ENCODE results near the gene ASXL1.

Gene ASXL1

DNA sequence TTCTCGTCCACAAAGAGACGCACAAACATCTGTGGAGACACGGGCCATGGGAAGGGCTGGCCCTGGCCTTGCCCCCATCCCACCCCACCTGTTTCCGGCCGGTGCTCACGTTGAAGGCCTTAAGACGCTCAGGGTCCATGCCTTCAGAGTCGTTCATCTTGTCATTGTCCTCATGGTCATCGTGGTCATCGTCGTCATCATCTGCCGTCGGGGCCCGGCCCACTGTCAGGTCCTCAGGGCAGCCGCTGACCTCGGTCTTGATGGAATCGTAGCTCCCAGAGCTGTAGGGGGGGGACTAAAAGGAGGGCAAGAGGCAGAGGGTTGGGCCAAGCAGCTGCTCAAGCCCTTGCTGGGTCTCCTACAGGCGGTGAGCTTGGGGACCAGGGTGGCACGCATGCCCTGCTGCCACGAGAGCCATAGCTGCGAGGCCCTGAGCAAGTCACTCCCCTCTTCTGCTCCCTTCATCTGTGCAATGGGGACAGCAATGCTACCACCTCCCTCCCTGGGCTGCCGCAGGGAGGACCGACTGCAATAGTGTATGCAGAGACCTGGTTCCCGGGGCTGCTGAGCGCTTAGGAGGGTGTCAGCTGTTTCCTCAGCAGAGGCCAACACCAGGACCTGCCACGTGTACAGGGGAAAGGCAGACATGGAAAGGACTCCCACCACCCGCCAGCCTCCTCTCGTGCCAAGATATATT is 95.5 kb downstream of the ASXL1 start:
- no peak for DNase-seq (ENCODE audit: low read depth in 2 of 2)

DNA sequence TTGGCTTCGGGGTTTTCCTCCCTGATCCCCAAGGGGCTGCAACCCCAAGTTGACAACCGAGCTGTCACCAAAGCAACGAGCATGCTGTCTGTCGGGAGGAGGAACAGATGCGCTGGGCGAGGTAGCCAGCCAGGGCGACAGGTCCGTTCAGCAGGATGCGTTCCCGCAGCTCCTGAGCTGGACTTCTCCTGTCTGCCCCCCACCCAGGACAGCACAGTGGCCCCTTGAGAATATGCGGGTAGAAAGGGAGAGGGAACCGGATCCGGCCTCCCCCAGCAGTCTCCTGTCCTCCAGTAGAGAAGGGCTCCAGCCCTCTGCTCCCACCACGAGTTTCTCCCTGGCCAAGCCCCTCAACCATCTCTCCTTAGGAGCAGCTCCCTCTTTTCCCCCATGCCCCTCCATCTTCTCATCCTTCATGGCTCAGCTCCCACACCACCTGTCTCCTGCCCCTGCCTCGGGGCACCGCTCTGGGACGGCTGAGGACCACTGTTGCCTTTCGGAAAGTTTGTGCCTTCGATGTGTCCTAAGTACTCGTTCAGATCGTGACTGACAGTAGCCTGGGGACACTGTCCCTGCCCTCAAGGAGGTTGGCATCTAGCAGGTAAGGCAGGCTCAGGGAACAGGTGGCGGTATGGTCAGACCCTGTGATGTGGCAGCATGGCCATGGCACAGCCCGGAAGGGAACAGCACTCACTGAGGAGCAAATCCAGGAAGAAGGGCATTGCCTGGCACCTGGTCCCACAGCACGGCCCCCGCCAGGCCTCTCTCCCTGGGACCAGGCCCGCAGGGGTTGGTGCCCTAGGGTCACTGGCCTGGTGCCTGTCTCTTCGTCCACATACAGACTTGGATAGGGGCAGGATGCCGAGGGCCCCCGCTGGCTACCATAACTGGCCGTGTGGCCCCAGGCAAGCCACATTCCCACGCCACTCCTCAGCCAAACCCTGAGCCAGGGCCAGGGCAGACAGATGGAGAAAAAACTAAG is 96.3 kb downstream of the ASXL1 start:
- DNase-seq (ENCODE audit: low read depth in 2 of 2), result no peak

DNA sequence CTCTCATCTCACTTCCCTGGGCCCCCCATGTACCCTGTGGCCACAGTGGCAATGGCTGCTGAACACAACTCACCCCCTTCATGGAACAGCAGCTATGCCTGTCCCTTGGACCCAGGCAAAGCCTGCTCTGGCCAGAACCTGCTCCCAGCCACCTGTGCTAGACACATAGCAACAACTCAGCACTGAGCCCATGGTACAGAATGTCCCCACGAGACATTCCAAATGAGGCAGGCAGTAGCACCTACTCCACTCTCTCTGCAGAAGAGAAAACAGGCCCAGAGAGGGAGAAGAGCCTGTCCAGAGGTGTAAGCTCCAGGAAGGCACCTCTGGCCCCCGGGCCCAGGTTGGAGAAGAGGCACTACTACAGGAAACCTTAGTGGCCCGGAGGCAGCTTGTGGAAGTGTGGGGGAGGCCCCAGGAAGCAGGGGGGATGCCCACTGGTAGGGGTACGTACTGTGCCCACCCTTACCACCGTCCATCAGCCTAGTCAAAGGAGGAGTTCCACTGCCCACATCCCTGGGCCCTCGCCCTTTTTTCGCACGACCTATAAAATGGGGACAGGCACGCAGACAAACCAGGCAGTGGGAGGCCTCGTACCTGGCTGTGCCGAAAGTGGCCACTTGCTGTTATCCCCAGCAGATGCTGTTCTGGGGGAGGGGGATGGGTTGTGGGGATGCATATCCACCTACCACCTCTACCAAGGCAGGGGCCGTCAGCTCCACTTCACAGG is 97.2 kb downstream of the ASXL1 start:
- no peak for DNase-seq (ENCODE audit: low read depth in 2 of 2)

- DNase-seq (ENCODE audit: low read depth in 2 of 2), result no peak
Observed at GRCh38 chr20:32455901-32456701, 98.0 kb downstream of the ASXL1 start.

DNA sequence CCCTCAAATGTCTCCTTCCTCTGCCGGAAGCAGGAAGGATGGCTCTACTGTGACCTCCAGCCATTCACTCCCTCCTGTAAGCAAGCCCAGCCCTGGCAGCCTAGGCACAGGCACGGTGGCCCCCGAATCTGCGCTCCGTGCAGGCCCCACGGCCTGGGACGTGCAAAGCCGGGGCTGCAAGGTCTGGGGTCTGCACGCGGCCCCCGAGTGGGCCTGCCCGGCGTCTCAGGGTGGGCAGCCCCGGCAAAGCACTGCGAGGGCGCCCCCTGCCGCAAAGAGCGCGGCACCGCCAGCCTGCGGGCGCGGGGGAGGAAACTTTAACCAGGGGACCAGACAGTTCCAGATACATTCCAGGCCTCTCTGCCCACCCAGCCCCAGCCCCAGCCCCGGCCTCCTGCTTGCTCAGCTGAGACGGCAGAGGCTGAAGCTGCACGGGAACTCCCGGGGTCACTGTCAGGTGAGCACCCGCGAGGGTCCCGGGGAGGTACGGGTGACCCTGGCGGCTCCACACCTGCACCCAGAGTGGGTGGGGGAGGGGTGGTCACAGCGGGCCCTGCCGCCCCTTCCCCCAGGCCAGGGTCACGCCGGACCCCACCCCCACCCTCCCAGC is 98.8 kb downstream of the ASXL1 start:
- no peak for DNase-seq (ENCODE audit: low read depth in 2 of 2)

DNA sequence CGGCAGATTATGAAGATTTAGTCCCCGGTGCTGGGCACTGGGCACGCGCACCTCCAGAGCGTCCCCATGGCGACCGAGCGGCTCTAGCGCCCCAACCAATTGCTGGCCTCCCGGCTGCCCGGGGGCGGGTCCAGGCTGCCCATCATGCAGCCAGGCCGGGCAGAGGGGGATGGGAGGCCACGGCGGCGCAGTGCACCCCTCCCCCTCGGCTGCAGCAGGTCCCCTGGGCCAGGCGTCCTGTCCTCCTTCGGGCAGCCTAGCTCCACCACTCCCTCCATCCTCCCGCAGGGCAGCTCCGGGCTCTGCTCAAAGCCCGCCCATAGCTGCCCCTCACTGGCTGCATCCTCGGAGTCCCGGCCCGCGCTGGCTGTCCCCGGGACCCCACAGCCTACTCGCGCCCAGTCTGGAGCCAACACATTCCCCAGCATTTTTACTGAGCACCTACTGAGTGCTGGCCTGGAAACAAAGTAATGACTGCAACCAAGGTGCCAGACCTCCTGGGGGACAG is 99.4 kb downstream of the ASXL1 start:
- no peak for DNase-seq (ENCODE audit: low read depth in 2 of 2)

DNA sequence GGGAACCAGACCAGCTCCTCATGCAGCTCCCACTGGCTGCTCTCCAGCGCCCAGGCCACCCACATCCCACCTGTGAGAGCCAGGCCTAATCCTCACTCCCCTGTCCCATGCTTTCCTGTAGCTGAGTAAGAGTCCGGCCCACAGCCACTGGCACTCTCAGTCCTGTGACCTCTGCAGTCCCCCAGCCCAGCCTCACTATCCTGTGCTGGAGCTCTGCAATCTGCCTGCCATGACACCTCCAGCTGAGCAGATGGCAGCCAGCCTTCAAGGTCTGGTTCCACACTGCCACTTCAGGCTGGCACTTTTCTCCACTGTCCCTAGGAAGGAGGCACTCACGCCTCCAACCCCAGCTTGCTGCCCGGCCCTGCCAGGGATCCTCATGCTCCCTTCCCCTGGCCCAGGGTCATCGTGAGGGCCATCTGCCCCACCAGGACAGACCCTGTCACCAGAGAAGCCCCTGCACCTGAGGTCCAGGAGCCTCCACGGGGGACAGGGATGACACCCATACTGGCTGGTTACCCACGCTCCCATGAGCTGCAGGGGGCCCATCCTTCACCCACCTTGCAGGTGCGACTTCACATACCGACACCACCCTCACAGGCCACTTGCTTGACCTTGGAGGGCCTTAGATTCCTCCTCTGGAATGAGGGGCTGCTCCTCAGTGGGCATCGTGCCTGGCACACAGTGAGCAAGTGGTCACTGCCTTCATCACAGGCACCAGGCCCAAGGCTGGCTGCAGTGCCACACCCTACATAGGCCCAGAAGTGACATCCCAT is 100.1 kb downstream of the ASXL1 start:
- no peak for DNase-seq (ENCODE audit: low read depth in 2 of 2)

DNA sequence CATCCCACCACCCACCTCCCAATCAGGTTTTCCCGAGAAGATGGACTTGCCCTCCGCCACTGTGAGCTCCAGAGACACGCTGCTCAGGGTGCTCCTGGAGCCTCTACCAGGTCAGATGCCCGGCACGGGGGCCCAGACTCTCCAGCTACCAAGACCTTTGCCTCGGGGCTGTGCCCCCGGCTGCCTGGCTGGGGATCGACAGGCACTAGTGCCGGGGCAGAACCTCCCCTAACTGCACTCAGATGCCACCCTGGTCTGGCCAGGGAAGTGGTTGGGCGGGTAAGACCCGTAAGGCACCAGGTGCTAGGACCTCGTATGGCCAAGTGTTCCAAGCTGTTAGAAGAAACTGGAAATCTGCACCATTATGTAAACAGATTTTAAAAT is 100.7 kb downstream of the ASXL1 start:
- no peak for DNase-seq (ENCODE audit: low read depth in 2 of 2)

- no peak for DNase-seq (ENCODE audit: low read depth in 2 of 2)
Observed at GRCh38 chr20:32460231-32460630, 102.1 kb downstream of the ASXL1 start.

DNA sequence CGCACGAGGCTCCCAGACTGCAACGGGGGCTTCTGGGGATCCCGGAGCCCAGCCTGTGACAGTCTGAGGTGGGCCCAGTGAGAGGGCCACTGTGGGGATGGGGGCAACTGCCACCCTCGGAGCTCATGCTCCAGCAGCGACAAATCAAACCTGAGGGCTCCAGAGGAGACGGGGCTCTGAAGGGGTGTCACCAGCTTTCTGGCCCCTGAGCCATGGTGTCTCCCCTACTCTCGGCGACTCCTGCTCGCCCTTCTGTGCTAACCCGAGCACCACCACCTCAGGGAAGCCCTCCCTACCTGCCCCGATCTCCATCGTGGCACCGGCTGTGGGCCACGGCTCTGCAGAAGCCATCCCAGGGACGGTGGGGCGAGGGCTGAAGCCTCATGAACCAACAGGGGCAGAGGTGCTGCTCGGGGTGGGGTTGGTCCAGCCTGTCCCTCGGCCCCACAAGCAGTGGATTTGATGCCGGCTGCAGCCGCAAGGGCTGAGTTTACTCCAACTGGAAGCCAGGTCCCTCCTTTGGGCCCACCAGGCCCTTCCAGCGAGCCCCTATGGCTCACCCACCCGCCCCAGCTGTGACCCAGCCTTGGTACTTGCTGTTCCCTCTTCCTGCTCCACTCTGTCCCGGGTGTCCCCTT is 102.7 kb downstream of the ASXL1 start:
- DNase-seq (ENCODE audit: low read depth in 2 of 2), result no peak

DNA sequence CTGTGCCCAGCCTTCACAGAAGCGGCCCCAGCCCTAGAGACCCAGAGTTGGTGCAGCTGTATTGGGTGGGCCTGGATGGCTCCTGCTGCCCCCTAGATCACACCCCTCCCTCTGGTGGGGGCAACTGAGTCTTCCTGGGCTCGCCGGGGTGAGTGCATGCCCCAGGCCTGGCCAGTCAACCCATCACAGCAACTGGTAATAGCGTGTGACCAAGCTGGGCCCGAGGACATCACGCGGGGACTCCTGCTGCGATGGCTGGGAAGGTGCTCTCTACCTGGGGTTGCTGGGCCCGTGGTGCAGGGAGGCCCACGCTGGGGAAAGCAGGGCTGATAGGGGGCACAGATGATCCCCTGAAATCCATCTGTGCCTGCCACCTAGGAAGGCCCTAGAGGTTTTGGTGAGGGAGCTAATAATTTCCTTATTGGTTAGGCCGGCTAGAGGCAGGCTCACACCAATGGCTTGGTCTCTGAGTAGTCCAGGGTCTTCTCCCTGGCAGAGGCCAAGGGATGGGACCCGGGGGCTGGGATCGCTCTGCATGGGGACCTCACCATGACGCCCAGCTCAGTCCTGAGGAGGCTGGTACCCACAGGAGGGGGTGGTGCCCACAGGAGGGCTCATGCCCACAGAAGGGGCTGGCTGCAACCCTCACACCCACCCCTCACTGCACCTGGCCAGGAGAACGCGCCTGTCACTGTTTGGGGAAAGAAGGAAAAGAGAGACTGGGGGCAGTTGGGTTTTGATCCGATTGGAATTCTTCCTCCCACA is 103.9 kb downstream of the ASXL1 start:
- DNase-seq (ENCODE audit: low read depth in 2 of 2), result no peak

- DNase-seq (ENCODE audit: low read depth in 2 of 2), result no peak
Observed at GRCh38 chr20:32462900-32463641, 104.9 kb downstream of the ASXL1 start.

DNA sequence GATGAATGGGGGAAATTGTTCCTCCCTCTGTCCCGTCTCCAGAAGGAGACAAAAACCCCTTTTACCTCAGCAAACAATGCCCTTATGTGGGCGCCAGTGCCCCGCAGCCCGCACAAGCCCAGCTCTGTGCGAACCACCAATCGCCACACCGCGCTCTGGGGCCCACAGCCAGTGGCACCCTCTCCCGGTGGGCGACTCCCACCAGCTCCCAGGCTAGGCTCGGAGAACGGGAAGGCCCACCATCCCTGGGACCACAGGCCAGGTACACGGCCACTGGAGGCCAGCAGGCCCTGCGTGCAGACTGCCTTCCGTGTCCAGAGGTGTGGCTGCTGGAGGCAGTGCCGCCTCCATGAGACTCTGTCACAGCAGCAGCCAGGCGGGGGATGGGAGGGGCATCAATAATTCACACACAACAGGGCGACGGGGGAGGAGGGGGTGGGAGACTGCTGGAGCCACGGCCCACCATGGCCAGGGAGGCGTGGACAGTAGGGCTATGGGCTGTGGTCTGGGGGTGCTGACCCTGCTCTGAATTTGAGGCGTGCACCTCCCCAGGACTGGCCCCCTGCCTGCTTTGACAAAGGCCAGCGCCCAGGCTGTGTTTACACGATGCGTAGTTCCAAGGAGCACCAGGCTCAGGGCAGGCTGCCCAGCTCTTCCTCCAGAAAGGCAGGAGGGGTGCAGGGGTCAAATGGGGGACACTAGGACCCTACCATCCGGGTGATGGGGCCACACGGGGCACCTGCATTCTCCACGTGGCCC is 105.7 kb downstream of the ASXL1 start:
- DNase-seq (ENCODE audit: low read depth in 2 of 2), result no peak

DNA sequence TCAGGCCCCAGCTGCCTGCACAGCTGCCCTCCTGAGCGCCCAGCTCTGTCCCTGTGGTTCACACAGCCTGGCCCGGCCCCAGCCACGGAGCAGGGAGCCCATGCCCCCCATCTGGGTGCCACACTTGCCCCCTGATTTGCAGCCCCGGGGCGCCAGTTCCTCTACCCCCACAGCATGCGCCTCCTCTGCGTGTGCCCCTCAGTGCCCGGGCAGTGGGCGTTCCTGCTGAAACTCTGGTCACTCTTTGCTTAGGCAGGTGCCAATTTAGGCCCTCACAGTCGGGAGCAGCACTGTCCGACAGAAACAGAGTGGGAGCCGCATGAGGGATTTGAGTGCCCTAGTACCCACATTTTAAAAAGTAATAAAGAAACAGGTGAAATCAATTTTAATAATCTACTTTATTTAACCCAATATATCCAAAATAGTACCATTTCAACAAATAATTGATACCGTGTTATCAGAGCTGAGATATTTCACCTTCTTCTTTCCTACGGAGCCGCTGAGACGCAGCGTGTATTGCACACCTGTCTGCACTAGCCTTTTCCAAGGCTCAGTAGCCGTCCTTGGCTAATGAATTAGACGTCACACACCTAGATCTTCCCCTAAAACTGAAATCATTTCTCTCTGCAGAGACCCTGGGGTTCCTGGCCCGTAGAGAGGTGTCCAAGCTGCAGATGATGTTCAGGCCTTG is 106.4 kb downstream of the ASXL1 start:
- DNase-seq (ENCODE audit: low read depth in 2 of 2), result no peak

- DNase-seq (ENCODE audit: low read depth in 2 of 2), result no peak
Observed at GRCh38 chr20:32465092-32465900, 107.2 kb downstream of the ASXL1 start.

Data from stimulated activated CD4-positive, alpha-beta T cell treated with anti-CD3 and anti-CD28 coated beads, Interleukin-12 subunit alpha, Interleukin-12 subunit beta, amount 100 ng/mL, for 24 hours (primary cell).